Loucy (cell line): ENCODE measurements around the gene PAM16.

Experiments used
- EZH2phosphoT487 ChIP-seq: fragments of 200-600 bp; IDR thresholded peaks from 2 replicates; pipeline ENCODE4 v1.6.1; 2018; ENCODE audit warnings: antibody characterized with exemption, mild to moderate bottlenecking, moderate library complexity, borderline replicate concordance
- TF ChIP-seq, protein P1 (sequence below): fragments of 200-600 bp; sonication (generic); conservative IDR thresholded peaks from 2 replicates; pipeline ENCODE4 v1.5.1; 2014; ENCODE audit warnings: mild to moderate bottlenecking, antibody characterized with exemption, low read length

DNA sequence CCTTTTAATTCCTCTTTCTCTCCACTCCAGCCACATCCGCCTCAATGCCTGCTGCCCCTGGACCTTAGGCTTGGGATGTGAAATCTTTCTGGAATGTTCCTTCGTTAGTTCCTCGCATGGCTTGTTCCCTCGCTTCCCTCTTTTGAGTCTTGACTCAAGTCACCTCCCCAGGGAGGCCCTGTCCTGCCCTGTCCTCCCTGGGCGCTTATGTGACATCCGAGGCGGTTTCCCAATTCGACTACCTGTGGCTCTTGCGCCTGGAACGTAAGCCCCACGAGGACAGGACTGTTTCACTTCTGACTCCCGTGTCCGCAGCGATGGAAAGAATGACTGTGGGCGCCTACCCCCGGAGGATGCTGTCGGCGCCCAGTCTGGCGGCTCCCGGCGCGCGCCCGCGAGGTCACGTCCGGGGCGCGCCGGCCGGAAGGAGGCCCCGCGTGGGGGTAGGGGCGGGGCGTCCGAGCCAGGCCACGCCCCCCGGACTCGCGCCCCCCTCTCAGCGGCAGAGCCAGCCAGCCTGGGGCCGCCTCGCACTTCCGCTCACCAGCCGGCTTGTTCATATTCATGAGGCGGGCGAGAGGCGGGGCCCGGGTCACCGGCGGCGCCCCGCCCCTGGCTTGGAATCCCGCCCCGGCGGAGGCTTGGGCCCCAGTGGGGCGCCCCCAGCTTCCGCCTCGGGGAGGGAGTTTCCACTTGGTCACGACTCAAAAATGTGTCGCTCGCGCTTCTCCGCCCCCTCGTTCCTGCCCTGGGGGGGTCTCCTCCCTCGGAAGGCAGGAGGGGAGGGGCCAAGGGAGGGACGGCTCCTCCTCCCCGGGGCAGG lies 43.7 kb downstream of the PAM16 start:
- TF ChIP-seq, protein P1, sequence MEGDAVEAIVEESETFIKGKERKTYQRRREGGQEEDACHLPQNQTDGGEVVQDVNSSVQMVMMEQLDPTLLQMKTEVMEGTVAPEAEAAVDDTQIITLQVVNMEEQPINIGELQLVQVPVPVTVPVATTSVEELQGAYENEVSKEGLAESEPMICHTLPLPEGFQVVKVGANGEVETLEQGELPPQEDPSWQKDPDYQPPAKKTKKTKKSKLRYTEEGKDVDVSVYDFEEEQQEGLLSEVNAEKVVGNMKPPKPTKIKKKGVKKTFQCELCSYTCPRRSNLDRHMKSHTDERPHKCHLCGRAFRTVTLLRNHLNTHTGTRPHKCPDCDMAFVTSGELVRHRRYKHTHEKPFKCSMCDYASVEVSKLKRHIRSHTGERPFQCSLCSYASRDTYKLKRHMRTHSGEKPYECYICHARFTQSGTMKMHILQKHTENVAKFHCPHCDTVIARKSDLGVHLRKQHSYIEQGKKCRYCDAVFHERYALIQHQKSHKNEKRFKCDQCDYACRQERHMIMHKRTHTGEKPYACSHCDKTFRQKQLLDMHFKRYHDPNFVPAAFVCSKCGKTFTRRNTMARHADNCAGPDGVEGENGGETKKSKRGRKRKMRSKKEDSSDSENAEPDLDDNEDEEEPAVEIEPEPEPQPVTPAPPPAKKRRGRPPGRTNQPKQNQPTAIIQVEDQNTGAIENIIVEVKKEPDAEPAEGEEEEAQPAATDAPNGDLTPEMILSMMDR = no peak
- no peak for TF ChIP-seq EZH2phosphoT487
